Measurements from ENCODE around the gene NFYA. TPM values are rescaled to one million over a fixed set of nuclear protein-coding genes. Genes with fewer than 3 reads are reported as not detected.

Gene NFYA
- total and polyA plus RNA-seq, 4 donors = 5.9 to 38.0 (median 16.7) TPM

DNA sequence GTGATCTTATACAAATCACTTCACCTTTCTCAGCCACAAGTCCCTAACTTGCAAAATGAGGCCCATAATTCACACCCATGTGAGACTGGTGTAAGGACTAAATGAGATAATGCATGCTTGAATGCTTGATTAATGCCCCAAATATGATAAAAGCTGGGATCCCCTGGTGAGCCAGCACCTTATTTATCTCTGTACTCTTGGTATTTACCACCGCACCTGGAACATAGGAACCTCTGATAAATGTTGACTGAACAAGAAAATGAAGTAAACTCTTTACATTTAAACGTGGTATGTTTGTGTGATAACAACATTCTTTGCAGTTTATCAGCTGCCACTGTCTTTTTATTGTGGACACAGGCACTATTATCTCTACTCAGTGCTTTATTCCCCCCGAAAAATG, 22.2 kb upstream of the NFYA start:
- H3K9me3 ChIP-seq (ENCODE audit: control insufficient read depth in 4 of 4, insufficient read depth in 3 of 4, low read length in 3 of 4) = no peaks in the 10 kb centered on the region
- H3K4me1 ChIP-seq (ENCODE audit: control insufficient read depth in 5 of 5, insufficient read depth in 5 of 5, low read length in 5 of 5) = peaks cover 0 to 8% (median 0%) of the 10 kb centered on the region in 5 donors
- H3K9ac ChIP-seq (ENCODE audit: insufficient read depth in 1 of 2, low read length in 2 of 2) = no peak overlapping the region
- H3K27ac ChIP-seq (ENCODE audit: low read depth in 1 of 2, low read length in 1 of 2) = no peak overlapping the region
- DNase-seq = no peak
- H3K27me3 ChIP-seq (ENCODE audit: control insufficient read depth in 3 of 3, insufficient read depth in 3 of 3, low read length in 2 of 3) = no peaks in the 10 kb centered on the region
- no peak for ATAC-seq (ENCODE audit: insufficient read depth, low FRiP score)
- TF ChIP-seq, protein P1, sequence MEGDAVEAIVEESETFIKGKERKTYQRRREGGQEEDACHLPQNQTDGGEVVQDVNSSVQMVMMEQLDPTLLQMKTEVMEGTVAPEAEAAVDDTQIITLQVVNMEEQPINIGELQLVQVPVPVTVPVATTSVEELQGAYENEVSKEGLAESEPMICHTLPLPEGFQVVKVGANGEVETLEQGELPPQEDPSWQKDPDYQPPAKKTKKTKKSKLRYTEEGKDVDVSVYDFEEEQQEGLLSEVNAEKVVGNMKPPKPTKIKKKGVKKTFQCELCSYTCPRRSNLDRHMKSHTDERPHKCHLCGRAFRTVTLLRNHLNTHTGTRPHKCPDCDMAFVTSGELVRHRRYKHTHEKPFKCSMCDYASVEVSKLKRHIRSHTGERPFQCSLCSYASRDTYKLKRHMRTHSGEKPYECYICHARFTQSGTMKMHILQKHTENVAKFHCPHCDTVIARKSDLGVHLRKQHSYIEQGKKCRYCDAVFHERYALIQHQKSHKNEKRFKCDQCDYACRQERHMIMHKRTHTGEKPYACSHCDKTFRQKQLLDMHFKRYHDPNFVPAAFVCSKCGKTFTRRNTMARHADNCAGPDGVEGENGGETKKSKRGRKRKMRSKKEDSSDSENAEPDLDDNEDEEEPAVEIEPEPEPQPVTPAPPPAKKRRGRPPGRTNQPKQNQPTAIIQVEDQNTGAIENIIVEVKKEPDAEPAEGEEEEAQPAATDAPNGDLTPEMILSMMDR (IDR thresholded peaks at IDR 0.05; ENCODE audit: control extremely low read depth, extremely low read depth) = no peak
- H3K4me3 ChIP-seq = no peak overlapping the region
- WGBS, 2 donors = 82 to 92% methylated on average over 3 of the region's 3 CpGs
- H3K36me3 ChIP-seq (ENCODE audit: control insufficient read depth in 4 of 4, insufficient read depth in 4 of 4, low read length in 4 of 4) = no peaks in the 10 kb centered on the region

DNA sequence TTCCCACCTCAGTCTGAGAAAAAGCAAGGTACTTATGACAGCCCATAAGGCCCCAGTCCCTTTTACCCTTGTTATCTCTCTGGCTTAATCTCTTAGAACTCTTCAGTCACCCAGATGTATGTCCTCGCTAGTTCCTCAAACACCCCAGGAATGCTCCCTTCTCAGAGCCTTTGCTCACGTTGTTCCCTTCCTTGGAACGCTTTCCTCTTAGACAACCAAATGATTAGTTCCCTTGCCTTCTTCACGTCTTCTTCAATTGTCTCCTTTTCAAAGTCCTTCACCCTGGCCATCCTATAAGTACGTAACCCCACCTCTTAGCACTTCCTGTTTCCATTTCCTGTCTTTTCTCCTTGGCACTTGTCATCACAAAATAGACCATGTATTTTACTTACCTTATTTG, 20.9 kb upstream of the NFYA start:
- H3K4me3 ChIP-seq = no peak overlapping the region
- DNase-seq = no peak
- TF ChIP-seq, protein P1 (IDR thresholded peaks at IDR 0.05; ENCODE audit: control extremely low read depth, extremely low read depth) = no peak
- H3K27ac ChIP-seq (ENCODE audit: low read depth in 1 of 2, low read length in 1 of 2) = peak overlapping the region in 1 of 2 donors; percentile 82
- peaks cover 0 to 8% (median 0%) of the 10 kb centered on the region in 5 donors for H3K4me1 ChIP-seq (ENCODE audit: control insufficient read depth in 5 of 5, insufficient read depth in 5 of 5, low read length in 5 of 5)
- H3K27me3 ChIP-seq (ENCODE audit: control insufficient read depth in 3 of 3, insufficient read depth in 3 of 3, low read length in 2 of 3) = no peaks in the 10 kb centered on the region
- WGBS, 2 donors = 46 to 56% methylated on average over 5 of the region's 5 CpGs
- no peak for ATAC-seq (ENCODE audit: insufficient read depth, low FRiP score)
- H3K9ac ChIP-seq (ENCODE audit: insufficient read depth in 1 of 2, low read length in 2 of 2) = no peak overlapping the region
- no peaks in the 10 kb centered on the region for H3K36me3 ChIP-seq (ENCODE audit: control insufficient read depth in 4 of 4, insufficient read depth in 4 of 4, low read length in 4 of 4)
- H3K9me3 ChIP-seq (ENCODE audit: control insufficient read depth in 4 of 4, insufficient read depth in 3 of 4, low read length in 3 of 4) = no peaks in the 10 kb centered on the region

DNA sequence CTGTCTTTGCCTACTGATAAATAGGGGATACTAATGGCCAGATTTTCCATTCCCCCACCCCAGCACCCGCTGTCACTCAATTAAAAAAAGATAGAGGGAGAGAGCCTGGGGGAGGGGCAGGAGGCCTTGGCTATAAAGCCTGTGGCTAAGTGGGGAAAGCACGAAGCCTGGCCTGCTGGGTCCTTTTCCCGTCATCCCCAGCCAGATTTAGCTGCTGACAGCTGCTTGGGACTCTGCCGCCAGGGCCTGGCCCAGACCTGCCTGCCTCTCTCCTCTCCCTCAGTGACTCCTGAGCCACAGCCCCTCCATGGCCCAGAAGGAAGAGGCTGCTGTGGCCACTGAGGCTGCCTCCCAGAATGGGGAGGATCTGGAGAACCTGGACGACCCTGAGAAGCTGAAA, 19.7 kb upstream of the NFYA start, which contains the start of gene APOBEC2:
TSS of gene APOBEC2 (plus strand) at position 162 of the 400 bp plus-strand sequence. CDS start at position 308, 146 bp downstream.
- no peaks in the 10 kb centered on the region for H3K36me3 ChIP-seq (ENCODE audit: control insufficient read depth in 4 of 4, insufficient read depth in 4 of 4, low read length in 4 of 4)
- H3K27ac ChIP-seq (ENCODE audit: low read depth in 1 of 2, low read length in 1 of 2) = peak within 1 kb of the TSS in 1 of 2 donors; percentile 82
- no peak within 1 kb of the TSS for H3K4me3 ChIP-seq
- H3K9me3 ChIP-seq (ENCODE audit: control insufficient read depth in 4 of 4, insufficient read depth in 3 of 4, low read length in 3 of 4) = no peaks in the 10 kb centered on the region
- no peaks in the 10 kb centered on the region for H3K27me3 ChIP-seq (ENCODE audit: control insufficient read depth in 3 of 3, insufficient read depth in 3 of 3, low read length in 2 of 3)
- no peak for ATAC-seq (ENCODE audit: insufficient read depth, low FRiP score)
- WGBS, 2 donors = 78 to 84% methylated on average over 5 of the region's 5 CpGs
- DNase-seq = peak in 2 of 3 donors; percentile 29 to 53
- TF ChIP-seq, protein P1 (IDR thresholded peaks at IDR 0.05; ENCODE audit: control extremely low read depth, extremely low read depth) = no peak
- H3K9ac ChIP-seq (ENCODE audit: insufficient read depth in 1 of 2, low read length in 2 of 2) = no peak within 1 kb of the TSS
- H3K4me1 ChIP-seq (ENCODE audit: control insufficient read depth in 5 of 5, insufficient read depth in 5 of 5, low read length in 5 of 5) = peaks cover 0 to 8% (median 0%) of the 10 kb centered on the region in 5 donors

DNA sequence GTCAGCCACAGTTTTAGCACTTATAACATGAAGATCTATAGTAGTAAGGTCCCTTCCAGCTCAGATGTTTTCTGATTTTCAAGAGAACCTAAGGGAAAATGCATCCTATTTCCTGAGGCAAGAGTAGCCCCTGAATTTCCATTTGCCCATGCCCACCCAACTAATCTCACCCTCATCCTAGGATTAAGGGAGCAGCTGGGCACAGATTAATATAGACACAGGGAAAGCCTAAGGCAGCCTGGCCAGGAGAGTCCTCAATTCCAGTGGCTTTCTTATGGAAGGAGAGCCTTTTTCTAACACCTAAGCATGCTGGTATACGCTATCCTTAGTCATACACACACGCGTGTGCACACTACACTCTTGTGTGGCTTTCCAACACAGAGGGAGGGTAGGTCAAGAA, 18.3 kb upstream of the NFYA start:
- ATAC-seq (ENCODE audit: insufficient read depth, low FRiP score) (no peak), DNase-seq (no peak)
- 98 to 100% methylated on average over 3 of the region's 3 CpGs for WGBS, 2 donors
- Histone ChIP-seq H3K36me3 (ENCODE audit: control insufficient read depth in 4 of 4, insufficient read depth in 4 of 4, low read length in 4 of 4) (no peaks in the 10 kb centered on the region), H3K9me3 (ENCODE audit: control insufficient read depth in 4 of 4, insufficient read depth in 3 of 4, low read length in 3 of 4) (no peaks in the 10 kb centered on the region), H3K4me1 (ENCODE audit: control insufficient read depth in 5 of 5, insufficient read depth in 5 of 5, low read length in 5 of 5) (peaks cover 0 to 17% (median 0%) of the 10 kb centered on the region in 5 donors), H3K9ac (ENCODE audit: insufficient read depth in 1 of 2, low read length in 2 of 2) (no peak overlapping the region), H3K27me3 (ENCODE audit: control insufficient read depth in 3 of 3, insufficient read depth in 3 of 3, low read length in 2 of 3) (no peaks in the 10 kb centered on the region), H3K27ac (ENCODE audit: low read depth in 1 of 2, low read length in 1 of 2) (peak overlapping the region in 1 of 2 donors; percentile 82), H3K4me3 (no peak overlapping the region)
- TF ChIP-seq, protein P1 (IDR thresholded peaks at IDR 0.05; ENCODE audit: control extremely low read depth, extremely low read depth) = no peak

All from lung (tissue), 12 donors.